BE2C (cell line): Measurements from ENCODE around the gene PKP2.

Source experiments
- DNase-seq: peaks from one replicate; pipeline ENCODE4 v3.0.0-alpha.2; 2020
- H3K27me3 ChIP-seq: fragments of 250-450 bp; sonication (Bioruptor Pico); 2 replicates; pipeline ENCODE4 v1.5.1; 2020; ENCODE audit warnings: mild to moderate bottlenecking
- H3K36me3 ChIP-seq: fragments of 250-450 bp; sonication (Bioruptor Pico); 2 replicates; pipeline ENCODE4 v1.5.1; 2020; ENCODE audit warnings: mild to moderate bottlenecking
- H3K4me1 ChIP-seq: fragments of 250-450 bp; sonication (Bioruptor Pico); 2 replicates; pipeline ENCODE4 v1.5.1; 2020
- H3K4me3 ChIP-seq: 2 replicates; pipeline ENCODE4 v1.5.1; 2011; ENCODE audit warnings: low read depth, low read length
- H3K9me3 ChIP-seq: fragments of 250-450 bp; sonication (Bioruptor Pico); 2 replicates; pipeline ENCODE4 v1.5.1; 2020
- TF ChIP-seq, protein P1 (sequence below): IDR thresholded peaks from 2 replicates; pipeline ENCODE4 v1.5.1; 2012; ENCODE audit warnings: mild to moderate bottlenecking, low read depth, low read length

The PKP2 gene

DNA sequence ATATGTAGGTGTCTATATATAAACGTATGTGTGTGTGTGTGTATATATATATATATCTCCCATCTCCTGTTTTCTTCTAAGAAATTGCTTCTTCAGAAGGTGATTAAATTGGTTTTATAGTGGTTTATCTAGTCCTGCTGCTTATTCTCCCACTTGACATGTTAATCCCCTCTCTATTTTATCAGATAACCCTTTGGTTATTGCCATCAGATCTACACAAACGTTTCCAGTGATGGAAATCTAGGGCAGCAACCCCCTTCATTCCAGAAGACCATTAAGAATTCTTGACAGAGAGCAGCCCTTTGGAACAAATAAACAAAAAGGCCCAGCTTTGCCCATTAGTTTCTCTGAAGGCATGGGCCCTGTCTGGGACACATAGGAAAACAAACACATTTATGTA, 106.7 kb downstream of the PKP2 start:
- Histone ChIP-seq H3K4me3 (no peak overlapping the region), H3K9me3 (no peaks in the 10 kb centered on the region), H3K4me1 (no peaks in the 10 kb centered on the region), H3K27me3 (no peaks in the 10 kb centered on the region), H3K36me3 (no peaks in the 10 kb centered on the region)
- TF ChIP-seq, protein P1, sequence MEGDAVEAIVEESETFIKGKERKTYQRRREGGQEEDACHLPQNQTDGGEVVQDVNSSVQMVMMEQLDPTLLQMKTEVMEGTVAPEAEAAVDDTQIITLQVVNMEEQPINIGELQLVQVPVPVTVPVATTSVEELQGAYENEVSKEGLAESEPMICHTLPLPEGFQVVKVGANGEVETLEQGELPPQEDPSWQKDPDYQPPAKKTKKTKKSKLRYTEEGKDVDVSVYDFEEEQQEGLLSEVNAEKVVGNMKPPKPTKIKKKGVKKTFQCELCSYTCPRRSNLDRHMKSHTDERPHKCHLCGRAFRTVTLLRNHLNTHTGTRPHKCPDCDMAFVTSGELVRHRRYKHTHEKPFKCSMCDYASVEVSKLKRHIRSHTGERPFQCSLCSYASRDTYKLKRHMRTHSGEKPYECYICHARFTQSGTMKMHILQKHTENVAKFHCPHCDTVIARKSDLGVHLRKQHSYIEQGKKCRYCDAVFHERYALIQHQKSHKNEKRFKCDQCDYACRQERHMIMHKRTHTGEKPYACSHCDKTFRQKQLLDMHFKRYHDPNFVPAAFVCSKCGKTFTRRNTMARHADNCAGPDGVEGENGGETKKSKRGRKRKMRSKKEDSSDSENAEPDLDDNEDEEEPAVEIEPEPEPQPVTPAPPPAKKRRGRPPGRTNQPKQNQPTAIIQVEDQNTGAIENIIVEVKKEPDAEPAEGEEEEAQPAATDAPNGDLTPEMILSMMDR = no peak
- no peak for DNase-seq

DNA sequence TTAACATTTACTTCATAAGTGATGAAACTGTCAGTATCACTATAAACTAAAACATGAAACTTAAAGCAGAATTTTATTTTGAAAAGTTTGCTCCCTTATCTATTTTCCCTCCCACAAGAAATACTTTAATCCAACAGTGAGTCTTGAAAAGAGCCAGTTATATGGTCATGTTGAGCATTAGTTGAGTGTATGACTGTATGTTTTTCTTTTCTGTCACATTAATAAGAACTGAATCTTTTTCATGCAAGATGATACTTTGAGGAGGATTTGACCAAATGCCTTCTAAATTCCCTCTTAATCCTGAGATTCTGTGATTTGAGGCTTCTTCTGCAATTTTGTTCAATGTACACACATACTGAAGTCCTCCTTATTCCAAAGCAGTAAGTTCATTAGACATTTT, 107.1 kb downstream of the PKP2 start:
- Histone ChIP-seq H3K4me3 (no peak overlapping the region), H3K36me3 (no peaks in the 10 kb centered on the region), H3K4me1 (no peaks in the 10 kb centered on the region), H3K9me3 (no peaks in the 10 kb centered on the region), H3K27me3 (no peaks in the 10 kb centered on the region)
- TF ChIP-seq, protein P1 = no peak
- DNase-seq = no peak

DNA sequence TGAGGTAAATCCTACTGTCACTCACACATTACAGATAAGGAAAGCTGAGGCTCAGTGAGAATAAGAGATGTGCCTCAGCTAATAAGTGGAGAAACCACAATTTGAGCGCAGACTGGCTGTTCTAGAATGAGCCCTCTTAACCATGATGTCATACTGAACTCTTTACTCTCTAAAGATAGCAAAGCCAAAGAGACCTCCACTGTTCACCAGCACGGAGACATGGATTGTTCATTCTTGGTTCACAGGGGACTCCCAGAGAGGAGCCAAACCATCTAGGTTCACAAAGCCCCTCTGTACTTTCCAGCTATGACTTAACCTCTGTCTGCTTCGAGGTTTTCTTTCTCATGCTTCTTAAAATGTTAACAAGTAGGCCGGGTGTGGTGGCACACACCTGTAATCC, 108.2 kb downstream of the PKP2 start:
- H3K4me3 ChIP-seq = no peak overlapping the region
- no peaks in the 10 kb centered on the region for H3K27me3 ChIP-seq
- no peaks in the 10 kb centered on the region for H3K9me3 ChIP-seq
- no peaks in the 10 kb centered on the region for H3K36me3 ChIP-seq
- TF ChIP-seq, protein P1 = no peak
- no peak for DNase-seq
- H3K4me1 ChIP-seq = no peaks in the 10 kb centered on the region

DNA sequence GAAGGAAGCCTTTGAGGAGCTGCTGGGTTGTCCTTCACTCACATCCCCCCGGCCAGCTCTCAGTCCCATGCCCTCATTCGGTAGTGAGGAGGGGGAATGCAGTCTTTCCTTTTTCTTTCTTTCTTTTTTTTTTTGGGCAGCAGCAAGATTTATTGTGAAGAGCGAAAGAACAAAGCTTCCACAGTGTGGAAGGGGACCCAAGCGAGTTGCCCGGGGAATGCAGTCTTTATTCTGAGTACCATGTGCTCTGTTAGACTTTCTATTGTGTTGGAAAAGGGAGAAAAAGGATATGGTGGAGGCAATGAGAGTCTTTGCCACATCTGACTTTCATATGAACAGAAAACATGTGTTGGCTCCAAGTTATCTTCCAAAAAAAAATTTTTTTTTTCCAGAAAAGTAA, 111.0 kb downstream of the PKP2 start:
- Histone ChIP-seq H3K4me1 (no peaks in the 10 kb centered on the region), H3K27me3 (no peaks in the 10 kb centered on the region), H3K4me3 (no peak overlapping the region), H3K9me3 (no peaks in the 10 kb centered on the region), H3K36me3 (no peaks in the 10 kb centered on the region)
- DNase-seq = no peak
- TF ChIP-seq, protein P1 = no peak

DNA sequence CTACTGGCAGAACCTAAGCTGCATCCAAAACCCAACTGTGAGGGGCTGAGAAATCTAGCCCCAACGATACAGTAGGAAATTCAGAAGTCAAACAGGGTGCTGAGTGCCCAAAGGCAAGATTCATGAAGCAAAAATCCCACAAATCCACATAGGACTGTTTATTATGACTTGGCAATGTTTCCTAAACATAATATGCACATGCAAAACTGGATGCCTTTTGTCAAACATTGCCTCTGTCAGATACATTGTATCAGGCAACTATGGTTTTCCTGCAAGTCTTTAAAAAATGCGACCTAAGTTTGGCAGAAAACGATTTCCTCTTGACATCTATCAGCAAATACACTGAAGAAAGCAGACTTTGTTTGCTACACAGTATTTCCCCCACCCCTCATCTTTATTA, 113.5 kb downstream of the PKP2 start:
- H3K9me3 ChIP-seq = no peaks in the 10 kb centered on the region
- TF ChIP-seq, protein P1 = no peak
- H3K36me3 ChIP-seq = no peaks in the 10 kb centered on the region
- H3K4me3 ChIP-seq = no peak overlapping the region
- no peaks in the 10 kb centered on the region for H3K4me1 ChIP-seq
- no peaks in the 10 kb centered on the region for H3K27me3 ChIP-seq
- no peak for DNase-seq

DNA sequence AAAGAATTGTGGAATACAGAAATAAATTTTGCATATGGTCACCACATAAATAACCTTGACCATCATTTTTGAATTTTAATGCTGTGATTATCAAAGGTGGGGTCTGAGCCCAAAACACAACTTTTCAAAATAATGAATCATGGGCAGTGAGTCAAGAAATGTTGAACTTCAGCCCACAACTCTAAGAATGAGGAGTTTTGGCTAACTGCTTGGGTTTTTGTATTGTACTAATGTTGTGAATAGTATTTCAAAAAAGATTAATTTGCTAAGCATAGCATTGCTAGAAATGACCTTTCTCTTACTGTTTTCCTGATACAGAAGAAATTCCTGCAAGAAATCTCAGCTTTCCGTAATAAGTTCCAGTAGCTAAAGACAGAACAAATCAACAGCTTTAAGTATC, 116.5 kb downstream of the PKP2 start:
- TF ChIP-seq, protein P1 = no peak
- DNase-seq = no peak
- Histone ChIP-seq H3K9me3 (no peaks in the 10 kb centered on the region), H3K4me3 (no peak overlapping the region), H3K36me3 (no peaks in the 10 kb centered on the region), H3K4me1 (no peaks in the 10 kb centered on the region), H3K27me3 (no peaks in the 10 kb centered on the region)
